ENCODE measurements around the gene MSANTD2. TPM values are rescaled to one million over a fixed set of nuclear protein-coding genes. Genes with fewer than 3 reads are reported as not detected.

Gene MSANTD2
- total RNA-seq, 4 donors from 2014 or later, result 5.2 to 16.4 (median 6.7) TPM

GRCh38 chr11:124841840-124842239 is 41.6 kb upstream of the MSANTD2 start:
- no peak for TF ChIP-seq POLR2A (IDR thresholded peaks at IDR 0.05)
- TF ChIP-seq CTCF (IDR thresholded peaks at IDR 0.05), result no peak
- Histone ChIP-seq H3K4me1 (peaks cover 15 to 37% (median 18%) of the 10 kb centered on the region in 3 donors), H3K36me3 (no peaks in the 10 kb centered on the region), H3K27me3 (peaks cover 29 to 98% (median 53%) of the 10 kb centered on the region in 4 donors), H3K27ac (no peak overlapping the region), H3K9me3 (no peaks in the 10 kb centered on the region), H3K4me3 (no peak overlapping the region)
- intact Hi-C loops (cut with DNase I), result no loop called here
- WGBS, 2 donors, result 57 to 59% methylated on average over 2 of the region's 2 CpGs
- no peak for DNase-seq

GRCh38 chr11:124841201-124841600 is 41.0 kb upstream of the MSANTD2 start:
- no peak for TF ChIP-seq POLR2A (IDR thresholded peaks at IDR 0.05)
- TF ChIP-seq CTCF (IDR thresholded peaks at IDR 0.05), result no peak
- Histone ChIP-seq H3K27me3 (peaks cover 29 to 91% (median 50%) of the 10 kb centered on the region in 4 donors), H3K36me3 (no peaks in the 10 kb centered on the region), H3K27ac (no peak overlapping the region), H3K4me3 (no peak overlapping the region), H3K4me1 (peaks cover 15 to 43% (median 20%) of the 10 kb centered on the region in 3 donors), H3K9me3 (no peaks in the 10 kb centered on the region)
- intact Hi-C loops (cut with DNase I), result no loop called here
- no peak for DNase-seq
- WGBS, 2 donors, result 21 to 22% methylated on average over 3 of the region's 3 CpGs

GRCh38 chr11:124840666-124841065 is 40.5 kb upstream of the MSANTD2 start:
- DNase-seq, result no peak
- 49 to 65% methylated on average over 1 of the region's 1 CpG for WGBS, 2 donors
- no peaks in the 10 kb centered on the region for H3K9me3 ChIP-seq
- TF ChIP-seq POLR2A (IDR thresholded peaks at IDR 0.05) (no peak), CTCF (IDR thresholded peaks at IDR 0.05) (no peak)
- peaks cover 15 to 46% (median 22%) of the 10 kb centered on the region in 3 donors for H3K4me1 ChIP-seq
- H3K36me3 ChIP-seq, result no peaks in the 10 kb centered on the region
- peaks cover 29 to 86% (median 47%) of the 10 kb centered on the region in 4 donors for H3K27me3 ChIP-seq
- H3K4me3 ChIP-seq, result no peak overlapping the region
- intact Hi-C loops (cut with DNase I), result no loop called here
- no peak overlapping the region for H3K27ac ChIP-seq

- WGBS, 2 donors, result 10 to 26% methylated on average over 16 to 18 of the region's 20 CpGs
- TF ChIP-seq POLR2A (IDR thresholded peaks at IDR 0.05) (no peak), CTCF (IDR thresholded peaks at IDR 0.05) (no peak)
- peaks cover 15 to 46% (median 22%) of the 10 kb centered on the region in 3 donors for H3K4me1 ChIP-seq
- H3K36me3 ChIP-seq, result no peaks in the 10 kb centered on the region
- intact Hi-C loops (cut with DNase I), result loop anchor here (10.0 kb wide), 2 partner anchors 75 to 175 kb away; partner anchors contain the start of gene ESAM
- no peak overlapping the region for H3K27ac ChIP-seq
- H3K9me3 ChIP-seq, result no peaks in the 10 kb centered on the region
- peak overlapping the region in 2 of 4 donors; percentile 42 to 63 for H3K4me3 ChIP-seq
- peaks cover 29 to 80% (median 42%) of the 10 kb centered on the region in 4 donors for H3K27me3 ChIP-seq
- no peak for DNase-seq
Observed at GRCh38 chr11:124839972-124840621, 39.9 kb upstream of the MSANTD2 start.

GRCh38 chr11:124839128-124839971 is 39.1 kb upstream of the MSANTD2 start:
- intact Hi-C loops (cut with DNase I), result loop anchor here (10.0 kb wide), 2 partner anchors 75 to 175 kb away; partner anchors contain the start of gene ESAM
- no peaks in the 10 kb centered on the region for H3K36me3 ChIP-seq
- no peak for TF ChIP-seq CTCF (IDR thresholded peaks at IDR 0.05)
- no peak for TF ChIP-seq POLR2A (IDR thresholded peaks at IDR 0.05)
- no peak for DNase-seq
- no peak overlapping the region for H3K27ac ChIP-seq
- H3K4me3 ChIP-seq, result peak overlapping the region in 3 of 4 donors; percentile 5 to 63 (median 42)
- 0% methylated on average over 2 to 8 of the region's 87 CpGs for WGBS, 2 donors
- no peaks in the 10 kb centered on the region for H3K9me3 ChIP-seq
- H3K27me3 ChIP-seq, result peaks cover 27 to 73% (median 37%) of the 10 kb centered on the region in 4 donors
- peaks cover 15 to 43% (median 22%) of the 10 kb centered on the region in 3 donors for H3K4me1 ChIP-seq

Data from esophagus squamous epithelium (tissue), 5 donors.